K562 (cell line): ENCODE results near the gene ZSWIM4. TPM values are rescaled to one million over a fixed set of nuclear protein-coding genes. Genes with fewer than 3 reads are reported as not detected.

Experiments used
- ARNT ChIP-seq, 2 experiments: fragments of 450-650 bp; IDR thresholded peaks; 2 replicates each; pipeline ENCODE4 v1.6.1; 2016; ENCODE audit warnings: mild to moderate bottlenecking in 1 of 2
- BRF1 ChIP-seq: IDR thresholded peaks from 3 replicates; pipeline ENCODE4 v1.6.1; 2011; ENCODE audit warnings: borderline replicate concordance, mild to moderate bottlenecking; ENCODE audit not compliant: insufficient read length; ENCODE audit errors: extremely low read depth
- CREB5 ChIP-seq: fragments of 250-450 bp; sonication (Bioruptor Pico); IDR thresholded peaks from 2 replicates; pipeline ENCODE4 v1.5.0; 2020; ENCODE audit warnings: mild to moderate bottlenecking
- FOXP4 ChIP-seq: sonication (generic); formaldehyde crosslinking; IDR thresholded peaks from 2 replicates; pipeline ENCODE4 v1.8.0; 2022; ENCODE audit warnings: mild to moderate bottlenecking, missing genetic modification reagents, borderline replicate concordance
- GATAD2B ChIP-seq: fragments of 450-650 bp; IDR thresholded peaks from 2 replicates; pipeline ENCODE4 v1.6.1; 2017; ENCODE audit warnings: mild to moderate bottlenecking, borderline replicate concordance
- KAT2B ChIP-seq: IDR thresholded peaks from one replicate; pipeline ENCODE4 v1.6.1; 2012; ENCODE audit warnings: low read depth, mild to moderate bottlenecking, control low read depth, inconsistent platforms, low read length, moderate library complexity
- MCM3 ChIP-seq: fragments of 450-650 bp; IDR thresholded peaks from 2 replicates; pipeline ENCODE4 v1.6.1; 2016
- MTF1 ChIP-seq: fragments of 250-450 bp; sonication (Bioruptor Pico); IDR thresholded peaks from 2 replicates; pipeline ENCODE4 v1.9.0; 2021; ENCODE audit warnings: moderate library complexity, mild to moderate bottlenecking, inconsistent platforms, borderline replicate concordance
- MYNN ChIP-seq, 2 experiments: sonication (generic); formaldehyde crosslinking in 1 of 2; IDR thresholded peaks; 2 replicates each; pipeline versions ENCODE4 v1.5.0 to v1.6.1; 2016 to 2020; ENCODE audit warnings: antibody characterized with exemption in 1 of 2, missing genetic modification reagents in 1 of 2
- NELFE ChIP-seq: IDR thresholded peaks from 2 replicates; pipeline ENCODE4 v1.6.1; 2011; ENCODE audit warnings: mild to moderate bottlenecking; ENCODE audit not compliant: insufficient read depth, insufficient read length
- NR4A1 ChIP-seq, 2 experiments: fragments of 250-450 bp in 1 of 2; fragments of 450-650 bp in 1 of 2; sonication (Bioruptor Pico) in 1 of 2; IDR thresholded peaks; 2 replicates each; pipeline versions ENCODE4 v1.4.0 to v1.6.1; 2016 to 2020; ENCODE audit warnings: mild to moderate bottlenecking in 2 of 2, missing compliant biosample characterization in 1 of 2, missing genetic modification characterization in 1 of 2, moderate library complexity in 1 of 2
- PHF8 ChIP-seq: fragments of 200-600 bp; sonication (generic); IDR thresholded peaks from 2 replicates; pipeline ENCODE4 v1.6.1; 2012; ENCODE audit warnings: mixed run types, mild to moderate bottlenecking, inconsistent platforms, low read length, moderate library complexity, borderline replicate concordance
- RCOR1 ChIP-seq, 2 experiments: IDR thresholded peaks; 2 replicates each; pipeline ENCODE4 v1.6.1; 2012; ENCODE audit warnings: low read depth in 2 of 2, low read length in 2 of 2, borderline replicate concordance in 1 of 2, improper control_type of control experiment in 1 of 2
- RUNX1 ChIP-seq: sonication (generic); IDR thresholded peaks from 2 replicates; pipeline ENCODE4 v1.6.1; 2016; ENCODE audit warnings: antibody characterized with exemption, low read depth
- TFE3 ChIP-seq: fragments of 450-650 bp; formaldehyde crosslinking; IDR thresholded peaks from 2 replicates; pipeline ENCODE4 v1.4.0; 2020; ENCODE audit warnings: mild to moderate bottlenecking, mixed read lengths
- TOE1 ChIP-seq, 2 experiments: fragments of 450-650 bp in 1 of 2; sonication (generic) in 1 of 2; formaldehyde crosslinking in 1 of 2; IDR thresholded peaks; 2 replicates each; pipeline versions ENCODE4 v1.7.1 to v1.8.0; 2016 to 2022; ENCODE audit warnings: borderline replicate concordance in 2 of 2, mild to moderate bottlenecking in 2 of 2, antibody characterized with exemption in 1 of 2, inconsistent platforms in 1 of 2, low read depth in 1 of 2, missing genetic modification reagents in 1 of 2, moderate library complexity in 1 of 2
- ZNF184 ChIP-seq: sonication (generic); formaldehyde crosslinking; IDR thresholded peaks from 2 replicates; pipeline ENCODE4 v1.5.0; 2020; ENCODE audit warnings: missing genetic modification reagents
- ZNF197 ChIP-seq: fragments of 200-800 bp; sonication (Bioruptor generic); IDR thresholded peaks from 2 replicates; pipeline ENCODE4 v1.6.1; 2016; ENCODE audit warnings: low read depth, missing genetic modification characterization, missing compliant biosample characterization
- polyA plus RNA-seq, 8 experiments: library from polyadenylated mRNA; depleted of rRNA in 4 of 8; stranded (reverse) in 5 of 8; unstranded in 3 of 8; fragments of >200 nt; fragmentation: Nextera tagmentation in 2 of 8; fragmentation: Illumina TruSeq in 1 of 8; extraction: Ambion mirVana in 2 of 8; extraction: Trizol in 1 of 8; gene quantifications; 2 replicates each; pipeline versions ENCODE4 v1.2.1 to v1.2.3, GENCODE V29; 2011 to 2014; ENCODE audit warnings: inconsistent platforms in 1 of 8, missing spikeins in 1 of 8
- total RNA-seq, 7 experiments: library from RNA; depleted of rRNA in 6 of 7; stranded (reverse); fragments of >200 nt in 6 of 7; fragmentation: Illumina TruSeq in 2 of 7; extraction: Trizol in 2 of 7; gene quantifications; 2 replicates each; pipeline versions ENCODE4 v1.2.1 to v1.2.3, GENCODE V29; 2011 to 2021; ENCODE audit warnings: low replicate concordance in 1 of 7

The ZSWIM4 gene
- total and polyA plus RNA-seq, 9 of the 15 experiments (the other 6 are each of a cell fraction or from before 2014, with no cell fraction given), result 0.25 to 3.7 (median 0.79) TPM; not detected in 2

- TF ChIP-seq TFE3 (CRISPR knock-in tag), result no peak
- TF ChIP-seq GATAD2B, result peak; percentile 96
- peak; percentile 73; the same call in 1 of the 2 replicates for TF ChIP-seq PHF8
- TF ChIP-seq NELFE, result no peak
- TF ChIP-seq FOXP4, result no peak
- TF ChIP-seq MCM3, result no peak
- no peak for TF ChIP-seq BRF1
- no peak for TF ChIP-seq RUNX1
- peak; percentile 6 to 26; a peak in 1 of 4 replicates for TF ChIP-seq RCOR1 (IDR thresholded peaks at IDR 0.05; ENCODE audit: borderline replicate concordance in 1 of 2, low read depth in 2 of 2, low read length in 2 of 2)
- TF ChIP-seq MTF1 (CRISPR knock-in tag), result no peak
- TF ChIP-seq ZNF184 (CRISPR knock-in tag), result no peak
- no peak for TF ChIP-seq KAT2B
- TF ChIP-seq CREB5 (CRISPR knock-in tag), result no peak
- TF ChIP-seq NR4A1 (CRISPR knock-in tag; IDR thresholded peaks at IDR 0.05), result no peak
- peak; percentile 34; the same call in 1 of the 2 replicates for TF ChIP-seq NR4A1 (tag; IDR thresholded peaks at IDR 0.05)
- TF ChIP-seq TOE1 (IDR thresholded peaks at IDR 0.05; ENCODE audit: borderline replicate concordance), result no peak
- TF ChIP-seq TOE1 (CRISPR knock-in tag; IDR thresholded peaks at IDR 0.05; ENCODE audit: borderline replicate concordance, low read depth), result no peak
- peak; percentile 72; the same call in 1 of the 2 replicates for TF ChIP-seq ZNF197 (CRISPR knock-in tag)
- TF ChIP-seq ARNT (IDR thresholded peaks at IDR 0.05), result 0 out of 4 replicates have a peak, but pooled peaks of 1 of the 2 experiments have one; percentile 34
- TF ChIP-seq MYNN (IDR thresholded peaks at IDR 0.05), result no peak
- TF ChIP-seq MYNN (CRISPR knock-in tag; IDR thresholded peaks at IDR 0.05), result no peak
Measured at GRCh38 chr19:13849991-13850909, 55.0 kb downstream of the ZSWIM4 start (continued).
